ENCODE measurements around the gene GYS2.

GRCh38 chr12:21651821-21652220, 47.2 kb upstream of the GYS2 start:
- TF ChIP-seq CTCF (IDR thresholded peaks at IDR 0.05) (no peak), POLR2A (IDR thresholded peaks at IDR 0.05) (no peak)

Data from tibial nerve (tissue), 3 donors.